Stimulated activated naive CD4-positive, alpha-beta T cell treated with Interleukin-2 at 50 U/mL for 16 hours (primary cell): ENCODE measurements around the gene RAD52.

Experiments used
- DNase-seq: peaks from one replicate; lab custom pipeline; 2025; lab: John Stamatoyannopoulos, UW

The RAD52 gene

GRCh38 chr12:949453-950191 is at the start of gene RAD52:
Gene RAD52 (minus strand): TSS chr12:949694. CDS start chr12:933058, 16,636 bp downstream.
- peak; percentile 96 for DNase-seq

- DNase-seq, result no peak
These were observed 48.8 kb upstream of the RAD52 start for GRCh38 chr12:998020-998874.

- DNase-seq, result no peak
These were observed 48.0 kb upstream of the RAD52 start for GRCh38 chr12:997505-997904.

GRCh38 chr12:996881-997280 is 47.4 kb upstream of the RAD52 start:
- no peak for DNase-seq

- DNase-seq, result no peak
These were observed 43.2 kb upstream of the RAD52 start for GRCh38 chr12:992647-993046.

GRCh38 chr12:991350-992333 is 42.1 kb upstream of the RAD52 start:
- peak; percentile 28 for DNase-seq

- peak; percentile 81 for DNase-seq
These were observed 41.3 kb upstream of the RAD52 start, which contains the start of gene ERC1 for GRCh38 chr12:990661-991349. Gene ERC1 (plus strand): TSS chr12:991223. CDS start chr12:1027904, 36,681 bp downstream.

- DNase-seq, result peak; percentile 52
These were observed 40.5 kb upstream of the RAD52 start for GRCh38 chr12:989751-990660.

GRCh38 chr12:989051-989450 is 39.6 kb upstream of the RAD52 start:
- no peak for DNase-seq

GRCh38 chr12:988646-989045 is 39.2 kb upstream of the RAD52 start:
- no peak for DNase-seq

- DNase-seq, result no peak
These were observed 32.5 kb upstream of the RAD52 start for GRCh38 chr12:981961-982360.

- no peak for DNase-seq
These were observed 31.8 kb upstream of the RAD52 start for GRCh38 chr12:981176-981828.

GRCh38 chr12:979349-979748 is 29.9 kb upstream of the RAD52 start:
- DNase-seq, result no peak

- no peak for DNase-seq
These were observed 27.7 kb upstream of the RAD52 start for GRCh38 chr12:977156-977555.

- no peak for DNase-seq
These were observed 27.1 kb upstream of the RAD52 start for GRCh38 chr12:976644-977043.

- DNase-seq, result no peak
These were observed 24.9 kb upstream of the RAD52 start for GRCh38 chr12:974271-974862.

GRCh38 chr12:971991-972390 is 22.5 kb upstream of the RAD52 start:
- no peak for DNase-seq

GRCh38 chr12:969821-970220 is 20.3 kb upstream of the RAD52 start:
- no peak for DNase-seq

- no peak for DNase-seq
These were observed 19.1 kb upstream of the RAD52 start for GRCh38 chr12:968545-968944.
